Measurements from ENCODE around the gene NCKAP1.

DNA sequence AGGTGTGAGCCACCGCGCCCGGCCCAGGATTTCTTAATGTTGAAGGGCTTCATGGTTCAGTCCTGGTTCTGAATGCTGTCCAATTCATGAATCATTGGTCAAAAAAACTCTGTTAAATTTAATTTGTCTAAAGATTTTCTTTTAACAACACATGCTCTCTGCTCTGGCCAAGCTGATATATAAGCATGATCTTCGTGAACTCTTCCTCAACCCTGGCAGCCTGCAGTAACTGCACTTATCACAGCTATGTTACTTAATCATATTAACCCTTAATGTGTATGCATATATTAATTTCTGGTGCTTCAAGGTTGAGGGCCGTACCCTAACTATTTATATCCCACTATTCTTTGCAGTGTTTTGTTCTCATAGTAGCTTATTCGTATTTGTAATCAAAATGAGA is 142.5 kb downstream of the NCKAP1 start:
- TF ChIP-seq POLR2A (IDR thresholded peaks at IDR 0.05; ENCODE audit: low read depth, low read length) (no peak), POLR2AphosphoS5 (IDR thresholded peaks at IDR 0.05; ENCODE audit: low read depth, low read length) (no peak)
